NOMO-1 treated with dmso at 0.1 percent for 144 hours (cell line): Measurements from ENCODE around the gene FBLN2.

ENCODE experiments used
- DNase-seq: peaks from one replicate; lab custom pipeline; 2025; ENCODE audit not compliant: unreplicated experiment; lab: John Stamatoyannopoulos, UW

FBLN2 gene

DNA sequence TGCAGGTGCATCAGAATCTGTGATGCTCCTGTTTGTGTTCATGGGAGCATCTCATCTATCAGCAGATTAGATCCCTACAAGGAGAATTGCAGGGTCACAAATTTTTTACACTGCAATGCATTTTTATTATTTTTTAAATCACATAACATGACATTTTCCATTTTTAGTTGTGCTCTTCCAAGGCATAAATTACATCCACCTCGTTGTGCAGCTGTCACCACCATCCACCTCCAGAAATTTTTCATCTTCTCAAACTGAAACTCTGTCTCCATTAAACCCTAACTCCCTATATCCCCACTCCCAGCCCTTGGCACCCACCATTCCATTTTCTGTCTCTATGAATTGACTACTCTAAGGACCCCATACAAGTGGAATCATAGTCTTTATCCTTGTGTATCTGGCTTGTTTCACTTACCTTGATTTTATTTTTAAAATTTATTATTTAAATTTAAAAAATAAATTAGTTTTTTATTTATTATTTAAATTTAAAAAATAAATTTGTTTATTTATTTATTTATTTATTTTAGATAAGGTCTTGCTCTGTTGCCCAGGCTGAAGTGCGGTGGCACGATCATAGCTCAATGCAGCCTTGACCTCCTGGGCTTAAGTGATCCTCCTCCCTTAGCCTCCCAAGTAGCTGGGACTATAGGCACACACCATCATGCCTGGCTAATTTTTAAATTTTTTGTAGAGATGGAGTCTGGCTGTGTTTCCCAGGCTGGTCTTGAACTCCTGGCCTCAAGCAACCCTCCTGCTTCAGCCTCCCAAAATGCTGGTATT lies 47.7 kb downstream of the FBLN2 start:
- no peak for DNase-seq

DNA sequence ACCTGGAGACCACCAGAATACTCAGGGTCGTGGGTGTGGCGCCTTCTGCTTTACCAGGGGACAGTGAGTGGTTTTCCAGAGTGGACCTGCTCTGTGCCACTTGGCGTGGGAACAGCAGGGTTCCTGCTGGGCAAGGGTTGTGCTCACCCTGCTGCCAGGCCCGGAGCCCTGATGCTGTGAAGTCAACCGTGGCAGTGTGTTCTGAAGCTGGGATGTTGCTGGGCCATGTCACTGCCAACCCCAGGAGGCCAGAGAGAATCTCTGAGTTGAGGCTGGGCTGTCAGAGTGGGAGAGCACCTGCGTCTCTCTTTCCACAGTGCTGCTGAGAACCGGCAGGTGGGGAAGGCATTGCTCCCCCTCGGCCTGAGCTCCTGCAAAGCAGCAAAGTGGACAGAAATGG lies 48.7 kb downstream of the FBLN2 start:
- DNase-seq: no peak

DNA sequence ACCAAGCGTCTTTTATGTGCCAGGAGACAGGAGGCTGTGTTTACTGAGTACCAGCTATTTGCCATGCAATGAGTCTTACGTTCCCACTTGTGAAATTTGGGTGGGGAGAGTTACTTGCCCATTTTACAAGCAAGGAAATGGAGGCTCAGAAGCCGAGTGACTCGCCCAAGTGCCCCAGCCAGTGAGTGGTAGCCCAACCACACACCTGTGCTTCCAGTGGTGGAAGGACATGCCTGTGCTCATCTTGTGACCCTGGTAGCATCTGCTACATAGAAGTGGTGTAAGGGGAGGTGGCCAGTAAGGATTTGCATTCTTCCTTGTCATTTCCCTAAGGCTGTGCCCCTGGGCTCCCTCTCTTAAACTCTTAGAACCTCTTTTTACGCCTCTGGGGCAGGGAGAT lies 49.3 kb downstream of the FBLN2 start:
- DNase-seq: no peak

DNA sequence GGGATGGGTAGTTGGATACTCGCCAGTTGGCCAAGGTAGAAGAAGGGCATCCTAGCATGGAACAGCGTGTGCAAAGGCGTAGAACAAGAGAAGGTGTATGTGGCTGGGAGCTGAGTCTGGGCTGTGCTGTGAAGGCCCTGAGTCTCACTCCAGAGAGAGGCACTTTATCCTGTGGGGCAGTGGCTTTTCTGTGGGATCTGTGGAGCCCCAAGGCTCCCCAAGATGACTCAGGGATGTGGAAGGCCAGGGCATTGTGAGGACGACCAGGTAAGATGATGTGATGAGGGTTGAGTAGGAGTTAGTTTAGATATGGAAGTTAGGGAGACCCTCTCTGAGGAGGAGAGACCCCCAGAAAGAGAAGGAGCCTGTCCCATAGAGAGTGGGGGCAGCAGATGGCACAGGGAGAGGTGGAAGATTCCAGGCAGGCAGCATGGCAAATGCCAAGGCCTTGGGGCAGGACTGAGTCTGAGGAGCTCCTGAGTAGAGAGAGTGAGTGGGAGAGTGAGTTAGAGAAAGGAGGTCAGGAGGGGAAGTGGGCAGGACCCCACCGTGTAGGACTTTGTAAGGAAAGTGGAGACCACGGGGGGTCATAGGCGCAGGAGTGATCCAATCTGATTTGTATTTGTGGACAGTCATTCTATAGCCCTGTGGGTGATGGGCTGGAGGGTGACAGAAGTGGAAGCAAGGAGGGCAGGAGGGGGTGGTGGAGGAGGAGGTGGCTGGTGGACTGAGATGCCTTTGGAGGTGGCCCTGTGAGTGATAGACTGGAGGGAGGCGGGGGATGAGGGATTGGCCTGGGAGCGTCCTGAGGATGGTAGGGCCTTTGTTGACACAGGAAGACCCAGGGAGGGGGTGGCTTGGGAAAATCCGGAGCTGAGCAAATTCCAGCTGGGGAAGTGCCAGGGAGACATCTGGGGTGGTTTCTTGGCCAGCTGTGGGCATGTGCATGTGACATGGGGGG lies 50.3 kb downstream of the FBLN2 start:
- no peak for DNase-seq

- no peak for DNase-seq
These were observed 51.0 kb downstream of the FBLN2 start for GRCh38 chr3:13599887-13600450.

GRCh38 chr3:13600950-13601691 lies 52.2 kb downstream of the FBLN2 start:
- no peak for DNase-seq

DNA sequence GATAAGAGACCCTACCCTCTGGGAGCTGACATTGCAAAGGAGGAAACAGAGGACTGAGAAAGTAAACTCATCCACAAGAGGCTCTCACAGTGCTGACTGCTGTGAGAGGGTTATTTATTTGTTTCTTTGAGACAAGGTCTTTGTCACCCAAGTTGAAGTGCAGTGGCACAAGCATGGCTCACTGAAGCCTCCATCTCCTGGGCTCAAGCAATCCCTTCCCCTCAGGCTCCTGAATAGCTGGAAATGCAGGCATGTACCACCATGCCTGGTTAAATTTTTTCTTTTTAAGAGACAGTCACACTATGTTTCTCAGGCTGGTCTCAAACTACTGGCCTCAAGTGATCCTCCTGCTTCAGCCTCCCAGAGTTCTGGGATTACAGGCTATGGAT lies 52.8 kb downstream of the FBLN2 start:
- DNase-seq: no peak

GRCh38 chr3:13605555-13605954 lies 56.6 kb downstream of the FBLN2 start:
- no peak for DNase-seq

DNA sequence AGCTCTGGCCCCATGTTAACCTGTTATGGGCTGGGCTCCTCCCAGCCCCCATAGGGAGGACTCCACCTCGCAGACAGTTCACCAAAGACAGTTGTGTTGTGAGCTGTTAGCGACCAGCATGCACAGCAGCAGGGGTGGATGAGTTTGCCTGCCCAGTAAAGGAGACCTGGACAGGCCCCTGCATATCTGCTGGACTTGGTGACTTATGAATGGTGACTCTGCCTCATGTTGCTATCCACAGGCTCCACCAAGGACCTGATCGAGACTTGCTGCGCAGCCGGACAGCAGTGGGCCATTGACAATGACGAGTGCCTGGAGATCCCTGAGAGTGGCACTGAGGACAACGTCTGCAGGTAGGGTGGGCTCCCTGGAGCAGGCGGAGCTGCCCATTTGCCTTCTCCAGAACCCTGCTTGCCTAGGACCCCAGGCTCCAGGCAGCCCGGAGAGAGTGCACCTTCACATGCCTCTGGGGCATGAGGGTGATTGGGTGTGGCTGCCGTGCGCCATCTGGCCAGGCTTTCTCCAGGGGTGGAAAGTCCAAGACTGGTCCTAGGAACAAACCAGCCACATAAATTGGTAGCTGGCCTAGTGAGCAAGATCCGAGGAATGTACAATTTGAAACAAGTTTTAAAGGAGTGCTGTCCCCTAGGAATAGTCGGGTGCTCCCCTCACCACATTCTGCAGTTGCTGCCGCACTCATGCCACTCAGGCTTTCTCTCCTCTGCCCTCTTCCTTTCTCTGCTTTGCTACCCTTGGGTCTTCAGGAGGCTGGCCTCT lies 59.1 kb downstream of the FBLN2 start:
- DNase-seq: no peak

DNA sequence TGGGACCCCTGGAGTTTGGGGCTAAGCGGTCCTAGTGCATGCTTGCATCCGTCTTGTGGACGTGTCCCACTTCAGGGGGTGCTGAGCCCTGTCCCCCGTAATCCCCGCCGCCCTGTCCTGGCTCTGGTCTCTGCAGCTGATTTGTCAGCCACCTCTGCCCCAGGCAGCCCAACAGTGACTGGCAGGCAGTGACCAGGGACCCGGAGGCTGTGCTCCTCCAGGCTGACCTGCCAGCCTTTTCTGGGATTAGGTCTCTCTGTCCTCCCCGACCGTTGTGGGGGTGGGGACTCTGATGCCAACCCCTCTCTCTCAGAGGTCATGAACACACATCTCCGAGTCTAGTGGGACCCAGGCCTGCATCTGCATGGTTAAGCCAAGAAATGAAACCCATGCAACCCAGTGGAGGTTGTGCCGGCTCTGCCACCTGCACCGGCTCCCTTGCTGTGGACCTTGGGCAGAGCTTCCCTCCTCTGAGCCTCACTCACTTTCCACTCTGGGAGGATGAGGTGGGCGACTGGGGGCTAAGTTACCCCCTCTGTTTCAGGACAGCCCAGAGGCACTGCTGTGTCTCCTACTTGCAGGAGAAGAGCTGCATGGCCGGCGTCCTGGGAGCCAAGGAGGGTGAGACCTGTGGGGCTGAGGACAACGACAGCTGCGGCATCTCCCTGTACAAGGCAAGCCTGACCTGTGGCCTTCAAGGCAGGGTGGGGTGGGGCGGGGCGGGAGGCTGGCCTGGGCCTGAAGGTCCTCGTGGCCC lies 60.2 kb downstream of the FBLN2 start:
- DNase-seq: no peak

- no peak for DNase-seq
These were observed 61.2 kb downstream of the FBLN2 start for GRCh38 chr3:13610006-13610570.

GRCh38 chr3:13611221-13611620 lies 62.3 kb downstream of the FBLN2 start:
- DNase-seq: no peak

GRCh38 chr3:13612829-13613228 lies 63.9 kb downstream of the FBLN2 start:
- no peak for DNase-seq

GRCh38 chr3:13613343-13614190 lies 64.6 kb downstream of the FBLN2 start:
- no peak for DNase-seq

GRCh38 chr3:13614607-13615006 lies 65.7 kb downstream of the FBLN2 start:
- DNase-seq: no peak

DNA sequence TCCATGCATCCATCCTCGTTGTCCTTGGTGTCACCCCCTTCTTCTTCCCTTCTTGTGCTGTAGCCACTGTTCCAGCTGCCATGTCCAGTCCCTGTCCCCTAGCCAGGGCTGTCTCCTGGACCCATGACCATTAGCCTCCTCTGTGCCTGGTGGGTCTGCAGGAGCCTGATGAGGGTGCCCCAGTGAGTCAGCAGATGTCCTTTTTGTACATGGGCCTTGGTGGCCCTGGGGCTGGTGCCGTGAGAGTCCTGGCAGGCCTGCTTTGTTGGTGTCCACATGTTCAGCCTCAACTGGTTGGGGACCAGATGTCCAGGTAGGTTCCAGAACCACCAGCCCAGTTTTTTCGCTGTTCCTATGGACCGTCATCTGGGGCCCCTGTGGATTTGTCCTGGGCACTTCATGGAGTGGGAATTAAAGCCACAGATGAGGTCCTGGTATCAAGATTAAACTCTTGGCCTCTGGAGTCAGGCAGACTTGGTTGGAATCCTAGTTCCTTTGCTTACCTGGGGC lies 66.1 kb downstream of the FBLN2 start:
- DNase-seq: no peak

GRCh38 chr3:13616359-13616758 lies 67.4 kb downstream of the FBLN2 start:
- DNase-seq: no peak

GRCh38 chr3:13617097-13617738 lies 68.3 kb downstream of the FBLN2 start:
- DNase-seq: no peak
